ENCODE data around the gene RNF115.
"Not testable (repeated sequence)": the region's sequence is repeated elsewhere in the genome, so short reads cannot be mapped to it uniquely, and the experiment has no call there.

Gene RNF115

DNA sequence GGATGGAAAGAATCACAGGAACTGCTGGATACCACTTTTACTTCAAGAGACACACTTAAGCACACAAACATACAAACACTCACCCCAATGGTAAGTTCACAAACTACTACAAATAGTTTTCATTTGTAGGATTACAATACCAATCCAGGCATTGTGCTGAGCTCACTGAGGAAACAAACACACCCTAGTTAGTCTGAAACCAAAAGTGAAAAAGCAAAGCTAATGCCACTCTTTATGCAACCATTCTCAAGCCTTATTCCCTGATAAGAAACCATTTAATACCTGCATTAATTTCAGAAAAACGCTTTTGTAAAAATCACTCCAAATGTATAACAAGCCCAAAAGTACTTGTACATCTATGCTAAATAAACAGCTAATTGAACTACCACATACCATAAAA is 38.3 kb downstream of the RNF115 start:
- in situ Hi-C loops (cut with MboI; ENCODE audit: low pct_unique_long_range_greater_than_20kb, low sequenced_read_pairs): no loop called here
- DNase-seq: no peak

DNA sequence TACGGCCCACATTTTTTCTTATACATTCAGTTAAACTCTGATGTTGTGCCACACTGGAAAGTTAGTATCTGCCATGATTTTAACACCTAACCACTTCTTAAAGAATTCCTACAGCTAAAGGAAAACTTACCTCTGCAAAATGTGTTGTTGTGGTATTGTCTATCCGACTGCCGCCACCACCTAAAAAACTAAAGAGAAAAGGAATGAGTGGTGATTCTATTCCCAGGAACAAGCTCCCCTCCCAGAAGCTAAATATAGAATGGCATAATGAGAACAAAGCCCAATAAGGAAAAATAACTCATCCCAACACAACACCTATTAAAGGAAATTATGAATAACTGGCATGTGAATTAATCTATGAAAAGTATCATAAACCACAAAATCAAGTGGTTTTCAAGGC is 39.5 kb downstream of the RNF115 start:
- in situ Hi-C loops (cut with MboI; ENCODE audit: low pct_unique_long_range_greater_than_20kb, low sequenced_read_pairs): no loop called here
- no peak for DNase-seq

DNA sequence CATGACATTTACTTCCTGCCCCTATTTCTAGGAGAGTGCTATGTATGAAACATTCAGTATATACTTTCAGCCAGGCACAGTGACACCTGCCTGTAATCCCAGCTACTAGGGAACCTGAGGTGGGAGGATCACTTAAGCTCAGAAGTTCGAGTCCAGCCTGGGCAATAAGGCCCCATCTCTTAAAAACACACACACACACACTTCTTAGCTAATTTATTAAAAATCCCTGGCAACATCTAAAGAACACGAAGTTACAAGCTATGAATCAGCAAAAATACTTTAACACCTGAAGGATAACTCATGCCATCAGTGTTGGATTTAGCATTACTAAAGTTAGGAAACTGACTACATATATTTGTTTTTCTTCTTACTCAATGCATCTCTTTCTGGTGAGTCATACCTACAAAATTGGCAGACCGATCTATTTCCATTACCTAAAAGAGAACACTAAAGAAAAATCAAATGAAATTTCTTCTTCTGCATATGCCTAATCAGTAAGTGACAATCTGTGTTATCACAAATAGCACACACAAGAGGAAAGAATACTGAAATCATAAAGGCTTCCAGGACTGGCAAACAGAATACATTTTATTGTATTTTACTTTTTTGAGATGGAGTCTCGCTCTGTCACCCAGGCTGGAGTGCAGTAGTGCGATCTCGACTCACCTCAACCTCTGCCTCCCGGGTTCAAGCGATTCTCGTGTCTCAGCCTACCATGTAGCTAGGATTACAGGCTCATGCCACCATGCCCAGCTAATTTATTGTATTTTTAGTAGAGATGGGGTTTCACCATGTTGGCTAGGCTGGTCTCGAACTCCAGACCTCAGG is 41.4 kb downstream of the RNF115 start:
- in situ Hi-C loops (cut with MboI; ENCODE audit: low pct_unique_long_range_greater_than_20kb, low sequenced_read_pairs): no loop called here
- no peak for DNase-seq

DNA sequence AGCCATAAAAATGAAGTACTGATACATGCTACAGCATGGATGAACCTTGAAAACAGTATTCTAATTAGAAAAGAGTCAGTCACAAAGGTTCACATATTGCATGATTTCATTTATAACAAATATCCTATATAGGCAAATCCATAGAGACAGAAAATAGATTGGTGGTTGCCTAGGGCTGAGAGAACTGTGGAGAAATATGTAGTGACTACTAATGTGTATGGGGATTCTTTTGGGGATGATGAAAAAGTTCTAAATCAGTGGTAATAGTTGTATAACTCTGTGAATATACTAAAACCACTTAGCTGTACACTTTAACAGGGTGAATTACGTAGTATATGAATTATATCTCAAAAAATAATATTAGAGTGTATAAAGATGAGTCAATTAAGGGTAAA is 45.8 kb downstream of the RNF115 start:
- DNase-seq: no peak
- in situ Hi-C loops (cut with MboI; ENCODE audit: low pct_unique_long_range_greater_than_20kb, low sequenced_read_pairs): no loop called here

DNA sequence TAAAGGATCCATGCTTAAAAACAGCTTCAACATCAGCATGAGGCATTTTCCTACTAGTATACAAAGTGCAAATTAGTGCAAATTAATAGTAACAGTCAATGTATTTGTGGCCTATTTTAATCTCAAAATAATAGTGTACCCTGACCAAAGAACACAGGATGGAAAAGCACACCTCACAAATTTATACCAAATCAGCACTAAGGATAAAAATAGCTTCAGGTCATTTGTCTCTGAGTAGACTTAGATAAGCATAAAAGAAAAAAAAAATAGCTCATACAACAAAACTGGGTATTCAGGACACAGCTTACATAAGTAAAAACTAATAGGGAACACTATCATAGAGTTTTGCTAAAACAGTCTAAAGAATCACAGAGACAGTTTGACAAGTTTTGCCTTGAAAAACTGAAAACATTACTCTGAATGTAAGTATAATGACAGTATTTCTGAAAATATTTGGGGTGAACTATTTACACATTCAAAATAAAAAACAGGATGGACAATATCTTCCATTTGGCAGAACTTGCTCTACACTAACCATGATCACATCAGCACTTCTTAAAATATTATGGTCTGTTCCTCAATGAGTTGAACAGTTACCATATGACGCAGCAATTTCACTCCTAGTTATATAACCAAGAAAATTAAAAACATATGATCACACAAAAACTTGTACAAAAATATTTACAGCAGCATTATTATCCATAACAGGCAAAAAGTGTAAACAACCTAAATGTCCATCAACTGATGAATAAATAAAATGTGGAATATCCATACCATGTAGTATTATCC is 46.3 kb downstream of the RNF115 start:
- in situ Hi-C loops (cut with MboI; ENCODE audit: low pct_unique_long_range_greater_than_20kb, low sequenced_read_pairs): no loop called here

DNA sequence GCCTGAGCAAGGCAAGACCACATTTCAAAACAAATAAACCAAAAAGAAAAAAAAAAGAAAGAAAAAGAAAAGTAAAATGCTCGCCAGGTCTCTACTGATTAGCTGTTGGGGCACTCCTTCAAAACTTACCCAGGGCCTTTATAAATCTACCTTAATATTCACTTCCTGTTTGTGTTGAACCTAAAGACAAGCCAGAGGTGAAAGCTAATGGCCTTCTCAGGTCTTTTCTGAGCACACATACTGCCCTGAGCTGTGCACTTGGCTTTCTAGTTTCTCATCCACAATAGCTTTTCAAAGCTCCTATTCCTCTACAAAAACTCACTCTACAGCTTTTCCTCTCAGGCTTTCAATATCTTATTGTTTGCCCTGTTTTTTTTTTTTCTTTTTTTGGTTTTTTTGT is 50.5 kb downstream of the RNF115 start:
- DNase-seq: no peak
- in situ Hi-C loops (cut with MboI; ENCODE audit: low pct_unique_long_range_greater_than_20kb, low sequenced_read_pairs): no loop called here

More for the DNA sequence above, 46.3 kb downstream of the RNF115 start:
- no peak for DNase-seq

DNA sequence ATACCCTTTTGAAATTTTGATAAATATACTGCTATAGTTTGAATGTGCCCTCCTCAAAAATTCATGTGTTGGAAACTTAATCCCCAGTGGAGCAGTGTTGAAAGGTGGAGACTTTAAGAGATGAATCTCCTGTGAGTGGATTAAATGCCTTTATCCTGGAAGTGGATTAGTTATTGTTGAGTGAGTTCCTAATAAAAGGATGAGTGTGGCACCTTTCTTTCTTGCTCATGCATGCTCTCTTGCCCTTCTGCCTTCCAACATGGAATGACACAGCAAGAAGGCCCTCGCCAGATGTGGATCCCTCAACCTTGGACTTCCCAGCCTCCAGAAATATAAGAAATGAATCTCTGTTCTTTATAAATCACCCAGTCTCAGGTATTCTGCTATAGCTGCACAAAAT is 52.8 kb downstream of the RNF115 start:
- DNase-seq: no peak
- in situ Hi-C loops (cut with MboI; ENCODE audit: low pct_unique_long_range_greater_than_20kb, low sequenced_read_pairs): no loop called here

DNA sequence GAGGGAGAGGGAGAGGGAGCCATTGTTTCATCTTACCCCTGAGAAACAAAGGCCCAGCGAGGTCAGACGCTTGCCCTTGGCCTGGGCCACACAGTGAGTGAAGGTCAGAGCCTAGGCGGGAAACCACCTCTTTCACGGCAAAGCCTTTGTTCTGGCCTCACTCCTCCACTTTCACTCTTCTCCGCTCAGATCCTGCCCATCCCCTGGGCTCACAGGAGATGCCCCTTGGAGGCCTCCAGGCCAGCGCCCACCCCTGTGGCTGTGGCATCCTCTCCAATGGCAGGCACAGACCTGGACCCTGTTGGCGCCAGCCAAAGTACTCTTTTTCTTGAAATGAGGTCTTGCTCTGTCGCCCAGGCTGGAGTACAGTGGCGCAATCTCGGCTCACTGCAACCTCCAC is 55.9 kb downstream of the RNF115 start:
- DNase-seq; in situ Hi-C loops (cut with MboI; ENCODE audit: low pct_unique_long_range_greater_than_20kb, low sequenced_read_pairs): not testable (repeated sequence)

DNA sequence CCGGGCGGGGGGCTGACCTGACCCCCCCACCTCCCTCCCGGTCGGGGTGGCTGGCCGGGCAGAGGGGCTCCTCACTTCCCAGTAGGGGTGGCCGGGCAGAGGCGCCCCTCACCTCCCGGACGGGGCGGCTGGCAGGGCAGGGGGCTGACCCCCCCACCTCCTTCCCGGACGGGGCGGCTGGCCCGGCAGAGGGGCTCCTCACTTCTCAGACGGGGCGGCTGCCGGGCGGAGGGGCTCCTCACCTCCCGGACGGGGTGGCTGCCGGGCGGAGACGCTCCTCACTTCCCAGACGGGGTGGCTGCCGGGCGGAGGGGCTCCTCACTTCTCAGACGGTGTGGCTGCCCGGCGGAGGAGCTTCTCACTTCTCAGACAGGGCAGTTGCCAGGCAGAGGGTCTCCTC is 57.0 kb downstream of the RNF115 start:
- in situ Hi-C loops (cut with MboI; ENCODE audit: low pct_unique_long_range_greater_than_20kb, low sequenced_read_pairs); DNase-seq: not testable (repeated sequence)

DNA sequence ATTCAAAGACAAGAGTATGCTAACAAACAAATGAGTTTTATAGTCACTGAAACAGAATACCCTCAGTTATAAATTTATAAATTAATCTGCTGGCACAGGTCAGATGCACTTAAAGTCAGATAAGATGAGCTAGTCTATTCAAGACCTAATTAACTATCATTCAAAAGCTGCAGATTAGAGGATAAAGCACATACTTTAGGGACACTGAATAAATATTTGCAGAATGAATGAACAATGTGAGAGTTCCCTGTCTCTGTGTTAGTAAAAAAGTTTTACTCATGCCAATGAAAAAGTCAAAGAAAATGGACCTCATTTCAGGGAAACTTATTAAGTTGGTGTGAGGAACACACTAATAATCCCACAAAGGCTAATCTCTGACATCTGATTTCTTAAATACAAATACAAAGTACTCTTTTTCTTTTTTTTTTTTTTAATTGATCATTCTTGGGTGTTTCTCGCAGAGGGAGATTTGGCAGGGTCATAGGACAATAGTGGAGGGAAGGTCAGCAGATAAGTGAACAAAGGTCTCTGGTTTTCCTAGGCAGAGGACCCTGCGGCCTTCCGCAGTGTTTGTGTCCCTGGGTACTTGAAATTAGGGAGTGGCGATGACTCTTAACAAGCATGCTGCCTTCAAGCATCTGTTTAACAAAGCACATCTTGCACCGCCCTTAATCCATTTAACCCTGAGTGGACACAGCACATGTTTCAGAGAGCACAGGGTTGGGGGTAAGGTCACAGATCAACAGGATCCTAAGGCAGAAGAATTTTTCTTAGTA is 58.1 kb downstream of the RNF115 start:
- DNase-seq; in situ Hi-C loops (cut with MboI; ENCODE audit: low pct_unique_long_range_greater_than_20kb, low sequenced_read_pairs): not testable (repeated sequence)

DNA sequence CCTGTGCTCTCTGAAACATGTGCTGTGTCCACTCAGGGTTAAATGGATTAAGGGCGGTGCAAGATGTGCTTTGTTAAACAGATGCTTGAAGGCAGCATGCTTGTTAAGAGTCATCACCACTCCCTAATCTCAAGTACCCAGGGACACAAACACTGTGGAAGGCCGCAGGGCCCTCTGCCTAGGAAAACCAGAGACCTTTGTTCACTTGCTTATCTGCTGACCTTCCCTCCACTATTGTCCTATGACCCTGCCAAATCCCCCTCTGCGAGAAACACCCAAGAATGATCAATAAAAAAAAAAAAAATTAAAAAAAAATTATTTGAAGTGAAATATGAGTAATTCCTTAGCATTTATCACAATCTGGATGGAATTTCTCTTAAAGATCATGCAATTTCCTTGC is 58.8 kb downstream of the RNF115 start:
- in situ Hi-C loops (cut with MboI; ENCODE audit: low pct_unique_long_range_greater_than_20kb, low sequenced_read_pairs); DNase-seq: not testable (repeated sequence)

DNA sequence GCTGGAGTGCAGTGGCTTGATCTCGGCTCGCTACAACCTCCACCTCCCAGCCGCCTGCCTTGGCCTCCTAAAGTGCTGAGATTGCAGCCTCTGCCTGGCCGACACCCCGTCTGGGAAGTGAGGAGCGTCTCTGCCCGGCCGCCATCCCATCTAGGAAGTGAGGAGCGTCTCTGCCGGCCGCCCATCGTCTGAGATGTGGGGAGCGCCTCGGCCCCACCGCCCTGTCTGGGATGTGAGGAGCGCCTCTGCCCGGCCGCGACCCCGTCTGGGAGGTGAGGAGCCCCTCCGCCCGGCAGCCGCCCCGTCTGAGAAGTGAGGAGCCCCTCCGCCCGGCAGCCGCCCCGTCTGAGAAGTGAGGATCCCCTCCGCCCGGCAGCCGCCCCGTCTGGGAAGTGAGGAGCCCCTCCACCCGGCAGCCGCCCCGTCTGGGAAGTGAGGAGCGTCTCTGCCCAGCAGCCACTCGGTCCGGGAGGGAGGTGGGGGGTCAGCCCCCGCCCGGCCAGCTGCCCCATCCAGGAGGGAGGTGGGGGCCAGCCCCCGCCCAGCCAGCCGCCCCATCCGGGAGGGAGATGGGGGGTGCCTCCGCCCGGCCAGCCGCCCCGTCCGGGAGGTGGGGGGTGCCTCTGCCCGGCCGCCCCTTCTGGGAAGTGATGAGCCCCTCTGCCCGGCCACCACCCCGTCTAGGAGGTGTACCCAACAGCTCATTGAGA is 59.5 kb downstream of the RNF115 start:
- in situ Hi-C loops (cut with MboI; ENCODE audit: low pct_unique_long_range_greater_than_20kb, low sequenced_read_pairs); DNase-seq: not testable (repeated sequence)

DNA sequence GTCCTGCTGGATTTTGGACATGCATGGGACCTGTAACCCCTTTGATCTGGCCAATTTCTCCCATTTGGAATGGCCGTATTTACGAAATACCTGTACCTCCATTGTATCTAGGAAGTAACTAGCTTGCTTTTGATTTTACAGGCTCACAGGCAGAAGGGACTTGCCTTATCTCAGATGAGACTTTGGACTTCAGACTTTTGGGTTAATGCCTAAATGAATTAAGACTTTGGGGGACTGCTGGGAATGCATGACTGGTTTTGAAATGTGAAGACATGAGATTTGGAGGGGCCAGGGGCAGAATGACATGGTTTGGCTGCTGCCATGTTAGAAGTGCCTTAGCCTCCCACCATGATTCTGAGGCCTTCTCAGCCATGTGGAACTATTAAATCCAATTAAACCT is 61.9 kb downstream of the RNF115 start:
- DNase-seq; in situ Hi-C loops (cut with MboI; ENCODE audit: low pct_unique_long_range_greater_than_20kb, low sequenced_read_pairs): not testable (repeated sequence)

DNA sequence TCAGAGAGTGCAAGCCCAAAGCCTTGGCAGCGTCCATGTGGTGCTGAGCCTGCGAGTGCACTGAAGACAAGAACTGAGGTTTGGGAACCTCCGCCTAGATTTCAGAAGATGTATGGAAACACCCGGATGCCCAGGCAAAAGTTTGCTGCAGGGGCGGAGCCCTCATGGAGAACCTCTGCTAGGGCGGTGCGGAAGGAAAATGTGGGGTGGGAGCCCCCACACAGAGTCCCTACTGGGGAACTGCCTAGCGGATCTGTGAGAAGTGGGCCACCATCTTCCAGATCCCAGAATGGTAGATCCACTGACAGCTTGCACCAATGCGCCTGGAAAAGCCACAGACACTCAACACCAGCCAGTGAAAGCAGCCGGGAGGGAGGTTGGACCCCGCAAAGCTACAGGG is 62.4 kb downstream of the RNF115 start:
- DNase-seq; in situ Hi-C loops (cut with MboI; ENCODE audit: low pct_unique_long_range_greater_than_20kb, low sequenced_read_pairs): not testable (repeated sequence)

DNA sequence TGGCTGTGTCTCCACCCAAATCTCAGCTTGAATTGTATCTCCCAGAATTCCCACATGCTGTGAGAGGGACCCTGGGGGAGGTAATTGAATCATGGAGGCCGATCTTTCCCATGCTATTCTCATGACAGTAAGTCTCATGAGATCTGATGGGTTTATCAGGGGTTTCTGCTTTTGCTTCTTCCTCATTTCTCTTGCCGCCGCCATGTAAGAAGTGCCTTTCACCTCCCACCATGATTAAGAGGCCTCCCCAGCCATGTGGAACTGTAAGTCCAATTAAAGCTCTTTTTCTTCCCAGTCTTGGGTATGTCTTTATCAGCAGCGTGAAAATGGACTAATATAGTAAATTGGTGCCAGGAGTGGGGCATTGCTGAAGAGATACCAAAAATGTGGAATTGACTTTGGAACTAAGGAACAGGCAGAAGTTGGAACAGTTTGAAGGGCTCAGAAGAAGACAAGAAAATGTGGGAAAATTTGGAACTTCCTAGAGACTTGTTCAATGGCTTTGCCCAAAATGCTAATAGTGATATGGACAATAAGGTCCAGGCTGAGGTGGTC is 63.4 kb downstream of the RNF115 start:
- in situ Hi-C loops (cut with MboI; ENCODE audit: low pct_unique_long_range_greater_than_20kb, low sequenced_read_pairs); DNase-seq: not testable (repeated sequence)

DNA sequence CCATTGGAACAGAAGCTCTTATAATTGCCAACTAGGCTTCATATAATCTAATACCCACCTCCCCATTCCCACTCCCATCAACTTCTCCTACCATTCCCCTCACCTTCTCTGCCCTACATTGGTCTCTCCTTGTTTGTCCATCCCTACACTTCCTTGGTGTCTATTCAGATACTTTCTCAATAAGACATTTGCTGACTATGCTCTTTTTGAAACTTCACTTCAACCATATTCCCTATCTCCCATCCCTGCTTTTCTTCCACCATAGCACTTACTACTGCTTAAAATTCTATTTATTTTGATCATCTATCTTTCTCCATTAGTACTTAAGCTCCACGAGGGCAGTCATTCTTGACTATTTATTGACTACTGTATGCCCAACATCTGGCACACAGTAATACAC is 64.2 kb downstream of the RNF115 start:
- DNase-seq: no peak
- in situ Hi-C loops (cut with MboI; ENCODE audit: low pct_unique_long_range_greater_than_20kb, low sequenced_read_pairs): no loop called here

DNA sequence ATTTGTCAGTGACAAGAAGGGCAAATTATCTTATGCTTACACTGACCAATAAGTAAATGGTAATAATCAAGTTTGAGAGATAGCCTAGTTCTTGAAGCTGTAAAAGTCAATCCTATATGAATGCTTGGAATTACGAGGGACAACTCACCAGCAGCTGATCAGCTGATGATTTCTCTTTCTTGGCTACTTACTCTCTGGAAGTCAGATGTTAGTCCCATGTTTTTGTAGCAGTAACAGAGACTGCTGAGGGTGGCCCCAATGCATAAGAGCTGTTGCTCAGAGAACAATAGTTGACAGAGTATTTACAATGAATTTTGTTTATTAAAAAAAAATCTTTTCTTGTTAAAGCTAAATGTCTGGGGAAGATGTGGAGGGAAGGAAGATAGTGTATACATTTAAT is 65.3 kb downstream of the RNF115 start:
- no peak for DNase-seq
- in situ Hi-C loops (cut with MboI; ENCODE audit: low pct_unique_long_range_greater_than_20kb, low sequenced_read_pairs): no loop called here

DNA sequence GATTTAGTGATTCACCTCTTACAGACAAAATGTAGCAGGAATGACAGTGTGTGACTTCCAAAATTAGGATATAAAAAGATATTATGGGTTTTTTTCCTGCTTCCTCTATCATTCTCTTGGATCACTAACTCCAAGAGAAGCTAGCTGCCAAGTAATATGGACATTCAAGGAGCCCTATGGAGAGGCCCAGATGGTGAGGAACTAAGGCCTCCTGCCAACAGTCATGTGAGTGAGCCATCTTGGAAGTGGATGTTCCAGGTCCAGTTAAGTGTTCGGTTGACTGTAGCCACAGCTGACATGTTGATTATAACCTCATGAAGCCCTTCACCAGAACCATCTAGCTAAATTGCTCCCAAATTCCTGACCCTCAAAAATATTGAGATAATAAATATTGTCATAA is 65.8 kb downstream of the RNF115 start:
- no peak for DNase-seq
- in situ Hi-C loops (cut with MboI; ENCODE audit: low pct_unique_long_range_greater_than_20kb, low sequenced_read_pairs): no loop called here

DNA sequence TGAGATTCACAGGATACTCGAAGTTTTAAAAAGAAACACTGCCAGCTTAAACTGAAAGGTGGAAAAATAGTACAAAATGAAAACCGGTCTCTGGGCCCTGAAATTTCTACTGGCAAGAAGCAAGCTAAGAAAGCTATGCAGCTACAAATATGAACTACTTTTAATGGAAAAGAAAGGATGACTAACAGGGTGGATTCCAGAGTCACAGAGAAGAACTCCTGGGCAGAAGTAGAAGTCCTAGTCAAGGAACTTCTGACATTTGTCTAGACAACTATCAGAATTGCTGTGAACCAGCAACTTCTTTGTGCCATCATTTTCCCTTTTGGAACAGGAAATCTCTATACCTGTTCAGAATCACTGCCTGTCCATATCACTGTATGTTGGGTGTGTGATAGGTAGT is 66.5 kb downstream of the RNF115 start:
- in situ Hi-C loops (cut with MboI; ENCODE audit: low pct_unique_long_range_greater_than_20kb, low sequenced_read_pairs): no loop called here
- DNase-seq: no peak
